B cell (primary cell): ENCODE results near the gene GOLPH3. TPM values are rescaled to one million over a fixed set of nuclear protein-coding genes. Genes with fewer than 3 reads are reported as not detected.

Experiments used
- ATAC-seq: fragments of 200-7000 bp; cut with Tn5 transposase; one replicate; pipeline ENCODE4 v1.10.0; 2021; ENCODE audit warnings: low read depth, mild to moderate bottlenecking, moderate number of reproducible peaks, moderate library complexity
- CTCF ChIA-PET: fragments of 350-600 bp; sonication (Branson Sonifier 250); formaldehyde crosslinking; loops from one replicate; lab custom pipeline; 2021; ENCODE audit warnings: antibody characterized with exemption, inconsistent platforms; lab: Charles Lee
- POLR2A ChIA-PET: fragments of 350-600 bp; sonication (Branson Sonifier 250); formaldehyde crosslinking; loops from one replicate; lab custom pipeline; 2021; ENCODE audit warnings: antibody characterized with exemption; lab: Charles Lee
- DNase-seq: peaks from one replicate; pipeline ENCODE4 v3.0.0; 2013
- H2AFZ ChIP-seq: 2 replicates; pipeline ENCODE4 v1.6.1; 2012; ENCODE audit warnings: mild to moderate bottlenecking, low read depth, low read length; ENCODE audit not compliant: insufficient read depth, poor library complexity, severe bottlenecking
- H3K27ac ChIP-seq, 2 donors: 1 replicate in 1 of 2; 2 replicates in 1 of 2; pipeline ENCODE4 v1.5.1; 2012 to 2013; ENCODE audit warnings: low read length in 2 of 2, mild to moderate bottlenecking in 2 of 2, moderate library complexity in 1 of 2
- H3K27me3 ChIP-seq, 4 experiments: fragments of 200-600 bp in 1 of 4; sonication (generic) in 1 of 4; replicated peaks in 1 of 4; 1 replicate in 2 of 4; 2 replicates in 2 of 4; pipeline versions ENCODE4 v1.6.1 to v1.7.0; 2013 to 2016; ENCODE audit warnings: low read length in 3 of 4, mild to moderate bottlenecking in 2 of 4, mixed read lengths in 1 of 4, moderate library complexity in 1 of 4; ENCODE audit not compliant: insufficient read depth in 4 of 4, control insufficient read depth in 3 of 4; ENCODE audit errors: control extremely low read depth in 1 of 4
- H3K36me3 ChIP-seq, 2 experiments: replicated peaks in 1 of 2; 1 replicate in 1 of 2; 2 replicates in 1 of 2; pipeline versions ENCODE4 v1.6.1 to v1.7.1; 2013; ENCODE audit warnings: low read length in 1 of 2; ENCODE audit not compliant: insufficient read depth in 2 of 2, control insufficient read depth in 1 of 2; ENCODE audit errors: control extremely low read depth in 1 of 2, extremely low read depth in 1 of 2
- H3K4me1 ChIP-seq, 2 donors: fragments of 200-600 bp in 1 of 2; sonication (generic) in 1 of 2; 1 replicate in 1 of 2; 2 replicates in 1 of 2; pipeline versions ENCODE4 v1.5.1 to v1.6.1; 2013 to 2017; ENCODE audit warnings: low read length in 2 of 2; ENCODE audit not compliant: control insufficient read depth in 2 of 2, insufficient read depth in 2 of 2
- H3K4me2 ChIP-seq: replicated peaks from 2 replicates; pipeline ENCODE3; 2012; ENCODE audit warnings: mild to moderate bottlenecking, low read depth, low read length; ENCODE audit not compliant: poor library complexity, severe bottlenecking
- H3K4me3 ChIP-seq, 5 experiments: fragments of 200-600 bp in 1 of 5; sonication (generic) in 1 of 5; 1 replicate in 3 of 5; 2 replicates in 2 of 5; pipeline versions ENCODE4 v1.5.1 to v1.7.0; 2011 to 2016; ENCODE audit warnings: low read length in 4 of 5, mild to moderate bottlenecking in 4 of 5, low read depth in 2 of 5, control low read depth in 1 of 5, moderate library complexity in 1 of 5; ENCODE audit not compliant: insufficient read depth in 1 of 5; ENCODE audit errors: control extremely low read depth in 1 of 5, extremely low read depth in 1 of 5
- H3K79me2 ChIP-seq: fragments of 200-600 bp; sonication (generic); one replicate; pipeline ENCODE4 v1.6.0; 2016; ENCODE audit warnings: low read length; ENCODE audit not compliant: control insufficient read depth, insufficient read depth
- H3K9ac ChIP-seq: fragments of 200-600 bp; sonication (generic); 2 replicates; pipeline ENCODE4 v1.6.1; 2017; ENCODE audit warnings: mild to moderate bottlenecking, low read length, moderate library complexity
- H3K9me3 ChIP-seq, 3 donors: one replicate each; pipeline versions ENCODE4 v1.6.1 to v1.7.1; 2013; ENCODE audit warnings: low read length in 2 of 3; ENCODE audit not compliant: control insufficient read depth in 2 of 3, insufficient read depth in 1 of 3; ENCODE audit errors: control extremely low read depth in 1 of 3
- H4K20me1 ChIP-seq: 2 replicates; pipeline ENCODE4 v1.6.0; 2012; ENCODE audit warnings: mild to moderate bottlenecking, low read length; ENCODE audit not compliant: insufficient read depth, control insufficient read depth, poor library complexity, severe bottlenecking
- H3K27ac Mint-ChIP-seq: one replicate; pipeline ENCODE4 v1.8.0; 2021; ENCODE audit warnings: mixed read lengths
- H3K27me3 Mint-ChIP-seq: one replicate; pipeline ENCODE4 v1.8.0; 2021; ENCODE audit warnings: mixed read lengths
- H3K4me1 Mint-ChIP-seq: one replicate; pipeline ENCODE4 v1.8.0; 2021; ENCODE audit warnings: mixed read lengths
- H3K4me3 Mint-ChIP-seq: one replicate; pipeline ENCODE4 v1.8.0; 2021; ENCODE audit warnings: mixed read lengths
- H3K9me3 Mint-ChIP-seq: one replicate; pipeline ENCODE4 v1.8.0; 2022; ENCODE audit warnings: mixed read lengths; ENCODE audit not compliant: insufficient read depth
- CTCF ChIP-seq: fragments of 200-600 bp; IDR thresholded peaks from one replicate; pipeline ENCODE4 v1.8.0; 2022; ENCODE audit warnings: antibody characterized with exemption, mild to moderate bottlenecking
- EZH2 ChIP-seq: IDR thresholded peaks from 2 replicates; pipeline ENCODE4 v1.6.1; 2012; ENCODE audit warnings: borderline replicate concordance, low read depth, mild to moderate bottlenecking, moderate library complexity, low read length; ENCODE audit not compliant: insufficient read depth, poor library complexity, severe bottlenecking
- WGBS: methylation state at CpG from one replicate; pipeline ENCODE4 v1.1.5; 2013; ENCODE audit warnings: missing lambda C conversion rate; ENCODE audit not compliant: insufficient coverage; 5-methylcytosine and 5-hydroxymethylcytosine counted together
- intact Hi-C: fragments of 100-400 bp; cut with micrococcal nuclease; formaldehyde crosslinking; loops from one replicate; pipeline ENCODE4 v1.10.0; 2022
- polyA plus RNA-seq: library from polyadenylated mRNA; depleted of rRNA; stranded (reverse); fragments of >200 nt; gene quantifications from 2 replicates; pipeline ENCODE4 v1.2.3, GENCODE V29; 2012
- total RNA-seq, 2 donors: library from RNA; stranded (reverse); fragments of 120-200 nt in 1 of 2; gene quantifications; 1 replicate in 1 of 2; 2 replicates in 1 of 2; pipeline versions ENCODE4 v1.2.3 to v1.2.4, GENCODE V29; 2013 to 2022

GOLPH3 gene
- total and polyA plus RNA-seq, 2 donors (not counting 1 experiment from before 2014, with no cell fraction given): 16.2 to 62.6 TPM

- Mint-ChIP-seq H3K27me3 (no peaks in the 10 kb centered on the region), H3K9me3 (no peaks in the 10 kb centered on the region), H3K4me1 (peaks cover 5% of the 10 kb centered on the region), H3K4me3 (no peak overlapping the region), H3K27ac (no peak overlapping the region)
- CTCF ChIA-PET: no interaction called here
- POLR2A ChIA-PET: no interaction called here
- no peaks in the 10 kb centered on the region for H3K9me3 ChIP-seq
- no peaks in the 10 kb centered on the region for H4K20me1 ChIP-seq
- no peak overlapping the region for H2AFZ ChIP-seq
- H3K36me3 ChIP-seq: no peaks in the 10 kb centered on the region
- H3K4me2 ChIP-seq: no peak overlapping the region
- no peak overlapping the region for H3K9ac ChIP-seq
- DNase-seq (no peak), ATAC-seq (no peak)
- no peaks in the 10 kb centered on the region for H3K79me2 ChIP-seq
- H3K27me3 ChIP-seq: no peaks in the 10 kb centered on the region
- intact Hi-C loops: no loop called here
- H3K4me3 ChIP-seq: no peak overlapping the region
- peaks cover 0 to 5% of the 10 kb centered on the region in 2 donors for H3K4me1 ChIP-seq
- no peak for TF ChIP-seq CTCF
- no peak for TF ChIP-seq EZH2
- WGBS: 92% methylated on average over 30 of the region's 30 CpGs
- H3K27ac ChIP-seq: no peak overlapping the region
Observed at GRCh38 chr5:32089146-32090000, 84.7 kb downstream of the GOLPH3 start.

GRCh38 chr5:32088214-32088613, 85.9 kb downstream of the GOLPH3 start:
- Histone ChIP-seq H3K27ac (no peak overlapping the region), H4K20me1 (no peaks in the 10 kb centered on the region), H3K79me2 (no peaks in the 10 kb centered on the region), H3K27me3 (no peaks in the 10 kb centered on the region), H3K4me3 (no peak overlapping the region), H3K9ac (no peak overlapping the region), H3K36me3 (no peaks in the 10 kb centered on the region), H3K4me2 (no peak overlapping the region), H3K9me3 (no peaks in the 10 kb centered on the region), H3K4me1 (peaks cover 0 to 4% of the 10 kb centered on the region in 2 donors), H2AFZ (no peak overlapping the region)
- ATAC-seq: no peak
- TF ChIP-seq EZH2 (no peak), CTCF (no peak)
- no peaks in the 10 kb centered on the region for H3K9me3 Mint-ChIP-seq
- DNase-seq: no peak
- peaks cover 4% of the 10 kb centered on the region for H3K4me1 Mint-ChIP-seq
- H3K27ac Mint-ChIP-seq: no peak overlapping the region
- ChIA-PET CTCF (no interaction called here), POLR2A (no interaction called here)
- 92% methylated on average over 12 of the region's 12 CpGs for WGBS
- H3K27me3 Mint-ChIP-seq: no peaks in the 10 kb centered on the region
- no peak overlapping the region for H3K4me3 Mint-ChIP-seq
- intact Hi-C loops: no loop called here
